ENCODE data around the gene SLC36A1.

DNA sequence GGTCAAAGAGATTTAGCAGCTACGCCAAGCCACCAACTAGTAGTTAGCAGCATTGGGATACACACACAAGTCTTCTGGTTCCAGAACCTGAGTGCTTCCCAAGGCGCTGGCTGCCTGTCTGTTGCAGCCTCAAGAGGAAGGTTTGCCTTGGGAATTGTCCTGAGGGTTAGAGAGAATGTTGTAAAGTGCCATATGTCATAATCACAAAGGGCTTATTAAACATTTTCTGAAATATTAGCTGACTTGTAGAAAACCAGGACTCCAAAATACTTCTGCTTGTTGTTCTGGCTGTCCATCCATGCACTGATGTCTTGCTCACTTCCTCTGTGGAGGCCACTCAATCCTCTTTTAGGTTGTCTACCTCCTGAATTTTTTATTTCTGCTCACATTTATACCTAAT is 46.3 kb downstream of the SLC36A1 start:
- TF ChIP-seq POLR2A (IDR thresholded peaks at IDR 0.05), result no peak
- TF ChIP-seq, protein P1, sequence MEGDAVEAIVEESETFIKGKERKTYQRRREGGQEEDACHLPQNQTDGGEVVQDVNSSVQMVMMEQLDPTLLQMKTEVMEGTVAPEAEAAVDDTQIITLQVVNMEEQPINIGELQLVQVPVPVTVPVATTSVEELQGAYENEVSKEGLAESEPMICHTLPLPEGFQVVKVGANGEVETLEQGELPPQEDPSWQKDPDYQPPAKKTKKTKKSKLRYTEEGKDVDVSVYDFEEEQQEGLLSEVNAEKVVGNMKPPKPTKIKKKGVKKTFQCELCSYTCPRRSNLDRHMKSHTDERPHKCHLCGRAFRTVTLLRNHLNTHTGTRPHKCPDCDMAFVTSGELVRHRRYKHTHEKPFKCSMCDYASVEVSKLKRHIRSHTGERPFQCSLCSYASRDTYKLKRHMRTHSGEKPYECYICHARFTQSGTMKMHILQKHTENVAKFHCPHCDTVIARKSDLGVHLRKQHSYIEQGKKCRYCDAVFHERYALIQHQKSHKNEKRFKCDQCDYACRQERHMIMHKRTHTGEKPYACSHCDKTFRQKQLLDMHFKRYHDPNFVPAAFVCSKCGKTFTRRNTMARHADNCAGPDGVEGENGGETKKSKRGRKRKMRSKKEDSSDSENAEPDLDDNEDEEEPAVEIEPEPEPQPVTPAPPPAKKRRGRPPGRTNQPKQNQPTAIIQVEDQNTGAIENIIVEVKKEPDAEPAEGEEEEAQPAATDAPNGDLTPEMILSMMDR (IDR thresholded peaks at IDR 0.05), result no peak
